ENCODE data around the gene NAA16. TPM values are rescaled to one million over a fixed set of nuclear protein-coding genes. Genes with fewer than 3 reads are reported as not detected.

Gene NAA16
- total RNA-seq, 1 donor from 2014 or later: 51.9 TPM

DNA sequence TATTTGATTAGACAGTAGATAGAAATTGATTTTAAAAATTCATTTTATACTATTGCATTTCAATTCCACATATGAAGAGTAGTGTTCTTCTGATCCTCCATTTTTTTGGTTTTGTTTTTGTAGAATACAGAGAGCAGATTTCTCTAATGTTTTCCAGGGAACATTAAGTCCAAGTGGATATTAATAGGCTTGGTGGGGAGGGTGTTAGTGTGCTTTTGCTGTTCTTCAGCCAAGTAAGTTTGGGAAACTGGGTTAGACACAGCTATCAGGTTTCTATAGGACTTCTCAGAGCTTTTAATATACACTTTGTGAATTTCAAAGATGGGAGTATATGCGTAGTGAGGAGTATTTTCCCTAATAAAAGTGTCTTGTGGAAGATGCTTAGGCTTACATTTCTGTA, 21.8 kb downstream of the NAA16 start:
- Mint-ChIP-seq H3K9me3 (no peaks in the 10 kb centered on the region), H3K4me3 (no peak overlapping the region), H3K36me3 (ENCODE audit: low read depth) (peaks cover 11% of the 10 kb centered on the region), H3K27ac (ENCODE audit: unreplicated experiment) (no peak overlapping the region), H3K27me3 (ENCODE audit: low read depth) (no peaks in the 10 kb centered on the region), H3K4me1 (peaks cover 5% of the 10 kb centered on the region)
- TF ChIP-seq, protein P1, sequence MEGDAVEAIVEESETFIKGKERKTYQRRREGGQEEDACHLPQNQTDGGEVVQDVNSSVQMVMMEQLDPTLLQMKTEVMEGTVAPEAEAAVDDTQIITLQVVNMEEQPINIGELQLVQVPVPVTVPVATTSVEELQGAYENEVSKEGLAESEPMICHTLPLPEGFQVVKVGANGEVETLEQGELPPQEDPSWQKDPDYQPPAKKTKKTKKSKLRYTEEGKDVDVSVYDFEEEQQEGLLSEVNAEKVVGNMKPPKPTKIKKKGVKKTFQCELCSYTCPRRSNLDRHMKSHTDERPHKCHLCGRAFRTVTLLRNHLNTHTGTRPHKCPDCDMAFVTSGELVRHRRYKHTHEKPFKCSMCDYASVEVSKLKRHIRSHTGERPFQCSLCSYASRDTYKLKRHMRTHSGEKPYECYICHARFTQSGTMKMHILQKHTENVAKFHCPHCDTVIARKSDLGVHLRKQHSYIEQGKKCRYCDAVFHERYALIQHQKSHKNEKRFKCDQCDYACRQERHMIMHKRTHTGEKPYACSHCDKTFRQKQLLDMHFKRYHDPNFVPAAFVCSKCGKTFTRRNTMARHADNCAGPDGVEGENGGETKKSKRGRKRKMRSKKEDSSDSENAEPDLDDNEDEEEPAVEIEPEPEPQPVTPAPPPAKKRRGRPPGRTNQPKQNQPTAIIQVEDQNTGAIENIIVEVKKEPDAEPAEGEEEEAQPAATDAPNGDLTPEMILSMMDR (conservative IDR thresholded peaks at IDR 0.05): no peak
- no peak for DNase-seq (ENCODE audit: low read depth, low spot score)

DNA sequence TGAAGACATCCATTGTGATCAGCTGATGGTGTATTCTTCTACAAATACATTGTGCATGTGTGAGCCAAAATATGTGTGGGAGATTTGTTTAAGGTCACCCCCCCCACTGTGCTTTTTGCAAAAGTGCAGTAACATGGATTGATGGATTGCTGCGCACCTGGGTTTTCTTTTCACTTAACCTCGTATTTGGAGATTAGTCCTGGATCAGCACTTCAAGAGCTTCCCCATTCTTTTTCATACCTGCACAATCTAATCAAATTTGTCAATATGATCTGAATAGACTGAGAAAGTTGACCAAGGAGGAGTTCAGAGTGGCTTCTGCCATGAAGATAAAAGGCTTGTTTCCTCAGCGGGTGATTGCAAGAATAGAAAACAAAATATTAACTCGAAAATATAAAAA, 23.7 kb downstream of the NAA16 start:
- no peak overlapping the region for H3K4me3 Mint-ChIP-seq
- peaks cover 5% of the 10 kb centered on the region for H3K4me1 Mint-ChIP-seq
- no peaks in the 10 kb centered on the region for H3K27me3 Mint-ChIP-seq (ENCODE audit: low read depth)
- H3K36me3 Mint-ChIP-seq (ENCODE audit: low read depth): peaks cover 16% of the 10 kb centered on the region
- DNase-seq (ENCODE audit: low read depth, low spot score): no peak
- no peaks in the 10 kb centered on the region for H3K9me3 Mint-ChIP-seq
- H3K27ac Mint-ChIP-seq (ENCODE audit: unreplicated experiment): no peak overlapping the region
- TF ChIP-seq, protein P1 (conservative IDR thresholded peaks at IDR 0.05): no peak

DNA sequence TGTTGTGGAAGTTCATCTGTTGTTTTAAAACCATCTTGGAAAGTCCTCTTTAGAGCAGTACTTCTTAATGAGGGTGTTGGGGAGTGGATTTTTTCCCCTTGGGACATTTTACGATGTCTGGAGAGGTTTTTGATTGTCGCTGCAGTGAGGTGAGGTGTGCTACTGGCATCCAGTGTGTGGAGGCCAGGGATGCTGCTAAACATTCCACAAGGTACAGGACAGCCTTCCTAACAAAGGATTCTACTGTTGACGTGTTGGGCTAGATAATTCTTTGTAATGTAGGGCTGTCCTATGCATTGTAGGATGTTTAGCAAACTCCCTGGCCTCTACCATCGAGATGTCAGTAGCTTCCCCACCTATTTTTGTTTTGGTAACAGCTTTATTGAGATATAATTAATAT, 33.3 kb downstream of the NAA16 start:
- peak overlapping the region; percentile 84 for H3K27ac Mint-ChIP-seq (ENCODE audit: unreplicated experiment)
- H3K4me3 Mint-ChIP-seq: no peak overlapping the region
- no peaks in the 10 kb centered on the region for H3K27me3 Mint-ChIP-seq (ENCODE audit: low read depth)
- peaks cover 55% of the 10 kb centered on the region for H3K36me3 Mint-ChIP-seq (ENCODE audit: low read depth)
- TF ChIP-seq, protein P1 (conservative IDR thresholded peaks at IDR 0.05): no peak
- DNase-seq (ENCODE audit: low read depth, low spot score): no peak
- H3K4me1 Mint-ChIP-seq: no peaks in the 10 kb centered on the region
- H3K9me3 Mint-ChIP-seq: no peaks in the 10 kb centered on the region

DNA sequence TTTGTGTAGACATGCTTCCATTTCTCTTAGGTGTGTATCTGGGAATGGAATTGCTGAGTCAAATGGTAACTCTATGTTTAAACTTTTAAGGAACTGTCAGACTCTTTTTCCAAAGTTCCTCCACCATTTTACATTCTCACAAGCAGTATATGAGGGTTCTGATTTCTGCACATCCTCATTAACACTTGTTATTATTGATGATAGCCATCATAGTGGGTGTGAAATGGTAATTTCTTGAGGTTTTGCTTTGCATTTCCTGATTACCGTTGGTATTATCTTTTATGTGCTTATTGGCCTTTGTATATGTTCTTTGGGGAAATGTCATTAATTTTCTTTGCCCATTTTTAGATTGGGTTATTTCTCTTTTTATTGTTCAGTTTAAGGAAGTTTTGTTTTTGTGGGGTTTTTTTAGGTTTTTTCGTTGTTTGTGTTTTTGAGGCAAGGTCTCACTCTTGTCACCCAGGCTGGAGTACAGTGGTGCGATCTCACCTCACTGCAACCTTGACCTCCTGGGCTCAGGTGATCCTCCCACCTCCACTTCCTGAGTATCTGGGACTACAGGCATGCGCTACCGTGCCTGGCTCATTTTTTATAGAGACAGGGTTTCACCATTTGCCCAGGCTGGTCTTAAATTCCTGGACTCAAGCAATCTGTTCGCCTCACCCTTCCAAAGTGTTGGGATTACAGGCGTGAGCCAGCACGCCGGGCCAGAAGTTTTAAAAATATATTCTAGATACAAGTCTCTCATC, 34.3 kb downstream of the NAA16 start:
- no peak overlapping the region for H3K4me3 Mint-ChIP-seq
- no peak overlapping the region for H3K27ac Mint-ChIP-seq (ENCODE audit: unreplicated experiment)
- H3K9me3 Mint-ChIP-seq: no peaks in the 10 kb centered on the region
- no peaks in the 10 kb centered on the region for H3K27me3 Mint-ChIP-seq (ENCODE audit: low read depth)
- DNase-seq (ENCODE audit: low read depth, low spot score): no peak
- peaks cover 52% of the 10 kb centered on the region for H3K36me3 Mint-ChIP-seq (ENCODE audit: low read depth)
- H3K4me1 Mint-ChIP-seq: no peaks in the 10 kb centered on the region
- TF ChIP-seq, protein P1 (conservative IDR thresholded peaks at IDR 0.05): no peak

DNA sequence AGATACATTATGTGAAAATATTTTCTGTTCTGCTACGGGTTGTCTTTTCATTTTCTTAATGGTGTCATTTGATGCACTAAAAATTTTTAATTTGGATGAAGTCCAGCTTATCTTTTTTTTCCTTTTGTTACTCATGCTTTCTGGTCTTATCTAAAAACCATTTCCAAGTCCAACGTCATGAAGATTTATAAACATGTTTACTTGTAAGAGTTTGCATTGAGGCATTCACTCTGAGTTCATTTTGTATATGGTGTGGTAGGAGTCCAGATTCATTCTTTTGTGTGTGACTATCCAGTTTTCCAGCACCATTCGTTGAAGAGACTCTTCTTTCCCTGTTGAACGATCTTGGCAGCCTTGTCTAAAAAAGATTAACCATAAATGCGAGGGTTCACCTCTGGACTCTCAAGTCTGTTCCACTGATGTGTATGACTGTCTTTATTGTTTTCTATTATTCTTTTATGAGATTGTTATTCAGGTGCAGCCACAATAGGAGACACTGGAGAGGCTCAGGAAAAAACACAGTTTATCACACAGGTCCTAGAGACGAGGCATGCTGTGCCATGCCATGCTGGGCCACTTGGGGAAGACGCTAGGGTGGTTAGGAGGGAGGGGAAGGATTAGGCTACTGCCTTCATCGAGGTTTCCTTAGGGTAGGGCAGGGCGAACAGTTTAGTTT, 35.0 kb downstream of the NAA16 start:
- no peaks in the 10 kb centered on the region for H3K27me3 Mint-ChIP-seq (ENCODE audit: low read depth)
- peaks cover 48% of the 10 kb centered on the region for H3K36me3 Mint-ChIP-seq (ENCODE audit: low read depth)
- no peak for DNase-seq (ENCODE audit: low read depth, low spot score)
- TF ChIP-seq, protein P1 (conservative IDR thresholded peaks at IDR 0.05): no peak
- no peak overlapping the region for H3K4me3 Mint-ChIP-seq
- H3K27ac Mint-ChIP-seq (ENCODE audit: unreplicated experiment): peak overlapping the region; percentile 64
- H3K9me3 Mint-ChIP-seq: no peaks in the 10 kb centered on the region
- H3K4me1 Mint-ChIP-seq: no peaks in the 10 kb centered on the region
